Caco-2 (cell line): ENCODE measurements around the gene FCER1A. TPM values are rescaled to one million over a fixed set of nuclear protein-coding genes. Genes with fewer than 3 reads are reported as not detected.

Experiments
- BruUV-seq: library from RNA; stranded (reverse); fragments of 400-500 nt; replicated peaks from 2 replicates; lab custom pipeline; 2021; lab: Mats Ljungman, UMichigan
- CTCF ChIA-PET: fragments of 300-600 bp; sonication (Branson Sonifier 250); formaldehyde crosslinking; loops from one replicate; lab custom pipeline; 2022; ENCODE audit warnings: antibody characterized with exemption; lab: Charles Lee
- POLR2A ChIA-PET: fragments of 300-600 bp; sonication (Branson Sonifier 250); formaldehyde crosslinking; loops from one replicate; lab custom pipeline; 2022; ENCODE audit warnings: antibody characterized with exemption; lab: Charles Lee
- DNase-seq, 2 experiments: peaks; one replicate each; pipeline versions ENCODE4 v3.0.0 to v3.0.0-alpha.2; 2020 to 2022
- H3K27me3 ChIP-seq: replicated peaks from 2 replicates; pipeline ENCODE4 v1.6.0; 2011; ENCODE audit warnings: low read length; ENCODE audit not compliant: control insufficient read depth, insufficient read depth
- H3K36me3 ChIP-seq: 2 replicates; pipeline ENCODE4 v1.5.1; 2011; ENCODE audit warnings: low read length; ENCODE audit not compliant: control insufficient read depth, insufficient read depth
- H3K4me1 ChIP-seq: fragments of 250-450 bp; sonication (Bioruptor Pico); 2 replicates; pipeline ENCODE4 v1.5.1; 2020; ENCODE audit warnings: mild to moderate bottlenecking
- H3K4me3 ChIP-seq: 2 replicates; pipeline ENCODE4 v1.5.1; 2011; ENCODE audit warnings: low read depth, mild to moderate bottlenecking, control low read depth, low read length
- H3K9me3 ChIP-seq: fragments of 250-450 bp; sonication (Bioruptor Pico); 2 replicates; pipeline ENCODE4 v1.5.1; 2020; ENCODE audit warnings: mild to moderate bottlenecking, moderate library complexity
- H3K27ac Mint-ChIP-seq: one replicate; pipeline ENCODE4 v1.8.0; 2022; ENCODE audit warnings: mixed read lengths; ENCODE audit not compliant: unreplicated experiment
- H3K27me3 Mint-ChIP-seq: one replicate; pipeline ENCODE4 v1.8.0; 2022; ENCODE audit warnings: mixed read lengths; ENCODE audit not compliant: insufficient read depth, unreplicated experiment
- H3K36me3 Mint-ChIP-seq: one replicate; pipeline ENCODE4 v1.8.0; 2022; ENCODE audit warnings: mild to moderate bottlenecking, mixed read lengths; ENCODE audit not compliant: insufficient read depth, unreplicated experiment
- H3K4me1 Mint-ChIP-seq: one replicate; pipeline ENCODE4 v1.8.0; 2022; ENCODE audit warnings: low read depth, mixed read lengths; ENCODE audit not compliant: unreplicated experiment
- H3K4me3 Mint-ChIP-seq: one replicate; pipeline ENCODE4 v1.8.0; 2022; ENCODE audit warnings: mild to moderate bottlenecking, moderate library complexity, mixed read lengths; ENCODE audit not compliant: unreplicated experiment
- H3K9me3 Mint-ChIP-seq: one replicate; pipeline ENCODE4 v1.8.0; 2022; ENCODE audit warnings: mixed read lengths; ENCODE audit not compliant: unreplicated experiment
- intact Hi-C: fragments of 100-400 bp; cut with micrococcal nuclease; formaldehyde crosslinking; loops from one replicate; pipeline ENCODE4 v1.10.0; 2022; ENCODE audit not compliant: unreplicated experiment
- total RNA-seq: library from RNA; stranded (reverse); gene quantifications from 2 replicates; pipeline ENCODE4 v1.2.3, GENCODE V29; 2022
- TF ChIP-seq, protein P1 (sequence below), 2 experiments: fragments of 200-600 bp in 1 of 2; IDR thresholded peaks; 1 replicate in 1 of 2; 2 replicates in 1 of 2; pipeline versions ENCODE4 v1.5.1 to v1.8.0; 2011 to 2022; ENCODE audit warnings: antibody characterized with exemption in 1 of 2, control low read depth in 1 of 2, inconsistent platforms in 1 of 2, low read depth in 1 of 2, low read length in 1 of 2, mild to moderate bottlenecking in 1 of 2, moderate library complexity in 1 of 2; ENCODE audit not compliant: insufficient read depth in 1 of 2, severe bottlenecking in 1 of 2, unreplicated experiment in 1 of 2

Gene FCER1A
- total RNA-seq, 1 experiment from 2014 or later, result not detected

GRCh38 chr1:159266832-159267231, 35.3 kb upstream of the FCER1A start:
- Histone ChIP-seq H3K4me1 (no peaks in the 10 kb centered on the region), H3K27me3 (no peaks in the 10 kb centered on the region), H3K9me3 (0 out of 2 replicates have a peak, but pooled peaks cover 1% of the 10 kb centered on the region), H3K4me3 (no peak overlapping the region), H3K36me3 (no peaks in the 10 kb centered on the region)
- Mint-ChIP-seq H3K27me3 (peaks cover 6% of the 10 kb centered on the region), H3K4me1 (no peaks in the 10 kb centered on the region), H3K27ac (no peak overlapping the region), H3K36me3 (no peaks in the 10 kb centered on the region), H3K4me3 (no peak overlapping the region), H3K9me3 (peaks cover 16% of the 10 kb centered on the region)
- intact Hi-C loops, result no loop called here
- TF ChIP-seq, protein P1, sequence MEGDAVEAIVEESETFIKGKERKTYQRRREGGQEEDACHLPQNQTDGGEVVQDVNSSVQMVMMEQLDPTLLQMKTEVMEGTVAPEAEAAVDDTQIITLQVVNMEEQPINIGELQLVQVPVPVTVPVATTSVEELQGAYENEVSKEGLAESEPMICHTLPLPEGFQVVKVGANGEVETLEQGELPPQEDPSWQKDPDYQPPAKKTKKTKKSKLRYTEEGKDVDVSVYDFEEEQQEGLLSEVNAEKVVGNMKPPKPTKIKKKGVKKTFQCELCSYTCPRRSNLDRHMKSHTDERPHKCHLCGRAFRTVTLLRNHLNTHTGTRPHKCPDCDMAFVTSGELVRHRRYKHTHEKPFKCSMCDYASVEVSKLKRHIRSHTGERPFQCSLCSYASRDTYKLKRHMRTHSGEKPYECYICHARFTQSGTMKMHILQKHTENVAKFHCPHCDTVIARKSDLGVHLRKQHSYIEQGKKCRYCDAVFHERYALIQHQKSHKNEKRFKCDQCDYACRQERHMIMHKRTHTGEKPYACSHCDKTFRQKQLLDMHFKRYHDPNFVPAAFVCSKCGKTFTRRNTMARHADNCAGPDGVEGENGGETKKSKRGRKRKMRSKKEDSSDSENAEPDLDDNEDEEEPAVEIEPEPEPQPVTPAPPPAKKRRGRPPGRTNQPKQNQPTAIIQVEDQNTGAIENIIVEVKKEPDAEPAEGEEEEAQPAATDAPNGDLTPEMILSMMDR (IDR thresholded peaks at IDR 0.05; ENCODE audit: insufficient read depth in 1 of 2, low read depth in 1 of 2, low read length in 1 of 2, severe bottlenecking in 1 of 2, unreplicated experiment in 1 of 2), result no peak
- DNase-seq, result no peak
- no TSS peak for BruUV-seq
- ChIA-PET POLR2A (no interaction called here), CTCF (no interaction called here)

- intact Hi-C loops, result no loop called here
- BruUV-seq, result no TSS peak
Observed at GRCh38 chr1:159274631-159275030, 27.5 kb upstream of the FCER1A start.

DNA sequence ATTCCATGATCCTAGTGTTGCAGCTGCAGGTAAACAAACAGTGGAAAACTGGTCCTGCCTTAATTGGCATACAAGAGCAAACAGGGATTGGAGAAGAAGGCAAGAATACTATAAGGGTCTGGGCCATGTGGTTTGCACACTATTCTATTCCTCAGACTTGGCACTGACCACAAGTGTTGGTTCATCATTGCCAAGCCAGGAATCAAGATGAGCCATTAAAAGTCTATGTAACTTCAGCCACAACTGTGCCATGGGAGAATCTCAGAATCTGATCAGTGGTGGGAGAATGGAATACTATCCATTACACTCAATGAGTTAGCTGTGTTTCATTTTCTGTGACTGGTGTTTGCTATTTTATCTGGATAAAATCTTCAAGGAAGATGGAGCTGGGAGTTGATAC, 26.2 kb upstream of the FCER1A start:
- CTCF ChIA-PET, result no interaction called here

More at GRCh38 chr1:159274631-159275030, 27.5 kb upstream of the FCER1A start:
- TF ChIP-seq, protein P1 (IDR thresholded peaks at IDR 0.05; ENCODE audit: insufficient read depth in 1 of 2, low read depth in 1 of 2, low read length in 1 of 2, severe bottlenecking in 1 of 2, unreplicated experiment in 1 of 2), result no peak
- peaks cover 10% of the 10 kb centered on the region for H3K9me3 Mint-ChIP-seq
- peaks cover 9% of the 10 kb centered on the region for H3K4me1 Mint-ChIP-seq
- H3K27ac Mint-ChIP-seq, result no peak overlapping the region
- H3K36me3 ChIP-seq, result no peaks in the 10 kb centered on the region
- POLR2A ChIA-PET, result no interaction called here
- peaks cover 3% of the 10 kb centered on the region for H3K27me3 Mint-ChIP-seq
- peaks cover 3% of the 10 kb centered on the region; the same call in 1 of the 2 replicates for H3K4me1 ChIP-seq
- DNase-seq, result no peak
- no peak overlapping the region for H3K4me3 ChIP-seq
- H3K4me3 Mint-ChIP-seq, result no peak overlapping the region
- no peaks in the 10 kb centered on the region for H3K27me3 ChIP-seq
- H3K36me3 Mint-ChIP-seq, result no peaks in the 10 kb centered on the region
- CTCF ChIA-PET, result no interaction called here
- H3K9me3 ChIP-seq, result no peaks in the 10 kb centered on the region

More for the DNA sequence above, 26.2 kb upstream of the FCER1A start:
- no peaks in the 10 kb centered on the region for H3K36me3 ChIP-seq
- H3K9me3 Mint-ChIP-seq, result peaks cover 10% of the 10 kb centered on the region
- H3K27ac Mint-ChIP-seq, result no peak overlapping the region
- no peak for DNase-seq
- H3K27me3 Mint-ChIP-seq, result peaks cover 3% of the 10 kb centered on the region
- POLR2A ChIA-PET, result no interaction called here
- intact Hi-C loops, result no loop called here
- TF ChIP-seq, protein P1 (IDR thresholded peaks at IDR 0.05; ENCODE audit: insufficient read depth in 1 of 2, low read depth in 1 of 2, low read length in 1 of 2, severe bottlenecking in 1 of 2, unreplicated experiment in 1 of 2), result no peak
- BruUV-seq, result no TSS peak
- H3K27me3 ChIP-seq, result no peaks in the 10 kb centered on the region
- no peak overlapping the region for H3K4me3 ChIP-seq
- H3K4me1 Mint-ChIP-seq, result peaks cover 19% of the 10 kb centered on the region
- H3K9me3 ChIP-seq, result no peaks in the 10 kb centered on the region
- H3K4me1 ChIP-seq, result peaks cover 11% of the 10 kb centered on the region; the same call in 1 of the 2 replicates
- H3K36me3 Mint-ChIP-seq, result no peaks in the 10 kb centered on the region
- H3K4me3 Mint-ChIP-seq, result no peak overlapping the region
